Measurements from ENCODE around the gene MASP1.

GRCh38 chr3:187265461-187265955 lies 26.0 kb downstream of the MASP1 start:
- TF ChIP-seq EZH2 (IDR thresholded peaks at IDR 0.05) (no peak), POLR2AphosphoS5 (IDR thresholded peaks at IDR 0.05; ENCODE audit: borderline replicate concordance, low read depth, low read length) (no peak), FOXP2 (optimal IDR thresholded peaks at IDR 0.05; ENCODE audit: control extremely low read depth, extremely low read length, insufficient read depth) (no peak)

Measured in SK-N-MC (cell line).